Adrenal gland (tissue), 12 donors: ENCODE data around the gene DTX4. TPM values are rescaled to one million over a fixed set of nuclear protein-coding genes. Genes with fewer than 3 reads are reported as not detected.

Experiments
- DNase-seq, 7 donors: peaks; one replicate each; pipeline ENCODE4 v3.0.0-alpha.2; 2019 to 2020
- H3K27ac ChIP-seq, 5 donors: fragments of 200-600 bp; sonication (generic) in 4 of 5; 1 replicate in 3 of 5; 2 replicates in 2 of 5; pipeline versions ENCODE4 v1.5.1 to v1.8.0; 2016 to 2020; ENCODE audit warnings: mild to moderate bottlenecking in 1 of 5
- H3K27me3 ChIP-seq: fragments of 200-600 bp; 2 replicates; pipeline ENCODE4 v1.8.0; 2021
- H3K36me3 ChIP-seq, 2 donors: fragments of 200-600 bp; replicated peaks in 1 of 2; 1 replicate in 1 of 2; 2 replicates in 1 of 2; pipeline versions ENCODE4 v1.5.1 to v1.8.0; 2018 to 2022
- H3K4me1 ChIP-seq, 2 donors: fragments of 200-600 bp; replicated peaks in 1 of 2; 1 replicate in 1 of 2; 2 replicates in 1 of 2; pipeline versions ENCODE4 v1.5.1 to v1.8.0; 2018 to 2021
- H3K4me3 ChIP-seq, 4 donors: fragments of 200-600 bp; sonication (generic) in 3 of 4; one replicate each; pipeline ENCODE4 v1.5.1; 2016 to 2018
- H3K9me3 ChIP-seq, 3 donors: fragments of 200-600 bp; sonication (generic) in 1 of 3; replicated peaks in 1 of 3; 1 replicate in 2 of 3; 2 replicates in 1 of 3; pipeline versions ENCODE4 v1.5.1 to v1.8.0; 2016 to 2021
- CTCF ChIP-seq, 6 experiments: fragments of 450-650 bp in 4 of 6; fragments of 200-600 bp in 2 of 6; sonication (generic) in 1 of 6; IDR thresholded peaks; 1 replicate in 5 of 6; 2 replicates in 1 of 6; pipeline versions ENCODE4 v1.5.1 to v1.8.0; 2016 to 2021; ENCODE audit warnings: antibody characterized with exemption in 6 of 6, mild to moderate bottlenecking in 2 of 6, moderate library complexity in 1 of 6
- POLR2A ChIP-seq, 2 donors: fragments of 450-650 bp; IDR thresholded peaks; one replicate each; pipeline ENCODE4 v1.6.1; 2017; ENCODE audit warnings: antibody characterized with exemption in 2 of 2, mild to moderate bottlenecking in 2 of 2, moderate library complexity in 1 of 2
- WGBS, 4 donors: extraction: QIAGEN DNeasy Blood & Tissue Kit in 2 of 4; methylation state at CpG; one replicate each; pipeline versions ENCODE4 v1.1.5 to v1.1.7; 2013 to 2017; 5-methylcytosine and 5-hydroxymethylcytosine counted together
- intact Hi-C, 2 donors: fragments of 100-400 bp; cut with DNase I; formaldehyde crosslinking; loops; one replicate each; pipeline versions ENCODE4 v1.14.1 to v1.15.0; 2022 to 2023
- polyA plus RNA-seq, 3 donors: library from polyadenylated mRNA; stranded (reverse); fragments of 200-250 nt in 2 of 3; fragments of 350-450 nt in 1 of 3; fragmentation: Illumina TruSeq in 1 of 3; extraction: RNeasy Lipid Tissue Mini Kit (QIAGEN cat#74804) in 1 of 3; gene quantifications; one replicate each; pipeline ENCODE4 v1.2.3, GENCODE V29; 2013 to 2014
- total RNA-seq, 9 donors: library from RNA; depleted of rRNA in 4 of 9; stranded (reverse); fragments of >200 nt in 4 of 9; fragments of 120-200 nt in 1 of 9; fragmentation: NEBNext Ultra II Directional in 1 of 9; extraction: Animal tissue kit (Norgen Biotek cat#: 25700) in 1 of 9; gene quantifications; one replicate each; pipeline versions ENCODE4 v1.1.0 to v1.2.4, GENCODE V29; 2013 to 2023
- donor health status: healthy with polysubstance abuse.
- donor health status: Bipolar disorder and iron deficiency.
- donor health status: DM: yes; HTN: yes; CAD: no.
- donor health status: DM: no; HTN: no; CAD: no.
- donor health status: DM: no; HTN: no; CAD: no.
- donor health status: DM: yes; HTN: yes; CAD: no.

DTX4 gene
- total and polyA plus RNA-seq, 12 donors: 1.2 to 7.8 (median 3.0) TPM

- Histone ChIP-seq H3K27ac (peak overlapping the region in 2 of 5 donors; percentile 63 to 82), H3K4me3 (no peak overlapping the region)
These were observed 53.1 kb downstream of the DTX4 start for GRCh38 chr11:59225017-59225416.

GRCh38 chr11:59226396-59226795 lies 54.5 kb downstream of the DTX4 start:
- Histone ChIP-seq H3K27ac (no peak overlapping the region), H3K9me3 (no peaks in the 10 kb centered on the region), H3K27me3 (no peaks in the 10 kb centered on the region), H3K4me1 (peaks cover 0 to 27% of the 10 kb centered on the region in 2 donors), H3K4me3 (no peak overlapping the region), H3K36me3 (no peaks in the 10 kb centered on the region)
- no peak for TF ChIP-seq CTCF (IDR thresholded peaks at IDR 0.05)
- no peak for TF ChIP-seq POLR2A (IDR thresholded peaks at IDR 0.05)
- intact Hi-C loops: no loop called here
- WGBS, 4 donors: 59 to 75% (median 64%) methylated on average over 2 of the region's 2 CpGs
- no peak for DNase-seq

More at GRCh38 chr11:59225017-59225416, 53.1 kb downstream of the DTX4 start:
- TF ChIP-seq CTCF (IDR thresholded peaks at IDR 0.05): no peak
- intact Hi-C loops: no loop called here
- no peak for DNase-seq
- WGBS, 4 donors: 40 to 70% (median 56%) methylated on average over 1 of the region's 1 CpG
- H3K27me3 ChIP-seq: no peaks in the 10 kb centered on the region
- peaks cover 0 to 30% of the 10 kb centered on the region in 2 donors for H3K4me1 ChIP-seq
- no peaks in the 10 kb centered on the region for H3K9me3 ChIP-seq
- no peaks in the 10 kb centered on the region for H3K36me3 ChIP-seq

- no peaks in the 10 kb centered on the region for H3K36me3 ChIP-seq
- H3K4me1 ChIP-seq: no peaks in the 10 kb centered on the region
- H3K9me3 ChIP-seq: no peaks in the 10 kb centered on the region
- intact Hi-C loops: no loop called here
- H3K4me3 ChIP-seq: no peak overlapping the region
- no peaks in the 10 kb centered on the region for H3K27me3 ChIP-seq
- no peak for DNase-seq
- no peak overlapping the region for H3K27ac ChIP-seq
- TF ChIP-seq POLR2A (IDR thresholded peaks at IDR 0.05): no peak
- no peak for TF ChIP-seq CTCF (IDR thresholded peaks at IDR 0.05)
These were observed 68.4 kb downstream of the DTX4 start for GRCh38 chr11:59240322-59240721.

GRCh38 chr11:59243633-59244032 lies 71.7 kb downstream of the DTX4 start:
- H3K9me3 ChIP-seq: no peaks in the 10 kb centered on the region
- H3K4me1 ChIP-seq: peaks cover 0 to 7% of the 10 kb centered on the region in 2 donors
- no peaks in the 10 kb centered on the region for H3K27me3 ChIP-seq
- WGBS, 4 donors: 61 to 84% (median 67%) methylated on average over 1 of the region's 1 CpG
- H3K36me3 ChIP-seq: no peaks in the 10 kb centered on the region
- no peak overlapping the region for H3K4me3 ChIP-seq
- no peak overlapping the region for H3K27ac ChIP-seq
- DNase-seq: no peak
- intact Hi-C loops: no loop called here
- TF ChIP-seq CTCF (IDR thresholded peaks at IDR 0.05): no peak
- no peak for TF ChIP-seq POLR2A (IDR thresholded peaks at IDR 0.05)
